Stimulated activated CD4-positive, alpha-beta T cell treated with anti-CD3 and anti-CD28 coated beads, Interleukin-4, amount 100 ng/mL, for 4 hours (primary cell): ENCODE results near the gene CCDC66.

Source experiments
- DNase-seq, 2 experiments: peaks; one replicate each; pipeline ENCODE4 v3.0.0-alpha.2; 2020

CCDC66 gene

DNA sequence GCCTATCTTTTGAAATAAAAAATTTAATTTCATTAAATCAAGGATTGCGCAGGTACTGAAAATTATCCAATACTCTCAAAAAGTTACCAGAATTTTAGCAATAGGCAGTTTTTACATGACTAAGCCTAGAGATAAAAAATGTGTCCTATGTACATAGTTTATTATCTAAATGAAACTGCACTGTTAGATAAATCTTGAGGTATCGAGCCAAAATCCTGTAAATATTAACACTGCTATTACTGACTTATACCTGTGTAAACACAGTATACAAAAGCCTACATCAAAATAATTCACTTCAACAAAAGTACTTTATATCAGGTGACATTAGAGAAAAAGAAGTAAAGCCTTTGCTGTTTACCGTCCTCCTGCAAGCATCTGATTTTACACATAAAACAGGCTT lies 65.4 kb downstream of the CCDC66 start:
- DNase-seq = no peak

DNA sequence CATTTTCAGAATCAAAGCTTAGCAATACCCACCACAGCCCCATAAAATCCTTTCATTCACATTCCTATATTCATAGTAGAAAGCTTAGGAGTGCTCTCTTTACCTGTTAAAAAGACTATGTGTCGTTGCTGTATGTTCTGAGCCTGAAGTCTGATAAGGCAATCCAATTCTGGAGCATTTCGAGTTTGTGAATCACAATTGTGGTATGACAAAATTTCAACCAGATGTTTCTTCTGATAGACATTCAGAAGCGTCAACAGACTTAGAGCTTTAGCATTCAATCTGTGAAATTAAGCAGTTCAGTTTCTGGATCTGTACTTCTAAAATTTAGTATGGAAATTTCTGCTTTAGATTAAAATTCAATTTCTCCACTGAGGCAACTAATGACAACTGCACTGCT lies 67.8 kb downstream of the CCDC66 start:
- DNase-seq = no peak

DNA sequence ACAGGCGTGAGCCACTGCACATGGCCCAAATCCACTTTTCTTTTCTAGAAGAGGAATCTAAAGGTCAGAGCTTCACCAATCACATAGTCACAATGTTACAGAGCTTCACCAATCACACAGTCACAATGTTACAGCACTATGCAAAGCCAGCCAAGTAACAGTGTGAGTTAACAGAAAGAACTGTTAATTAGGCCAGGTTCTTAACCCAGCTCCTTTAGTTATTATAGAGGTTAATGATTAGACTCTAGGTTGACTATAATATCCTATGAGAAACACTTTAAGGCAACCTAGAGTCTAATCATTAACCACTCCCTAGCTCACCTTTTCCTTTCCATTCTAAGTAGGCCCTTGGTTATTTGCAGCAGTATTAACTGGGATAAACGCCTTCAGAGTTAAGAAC lies 72.1 kb downstream of the CCDC66 start:
- no peak for DNase-seq

DNA sequence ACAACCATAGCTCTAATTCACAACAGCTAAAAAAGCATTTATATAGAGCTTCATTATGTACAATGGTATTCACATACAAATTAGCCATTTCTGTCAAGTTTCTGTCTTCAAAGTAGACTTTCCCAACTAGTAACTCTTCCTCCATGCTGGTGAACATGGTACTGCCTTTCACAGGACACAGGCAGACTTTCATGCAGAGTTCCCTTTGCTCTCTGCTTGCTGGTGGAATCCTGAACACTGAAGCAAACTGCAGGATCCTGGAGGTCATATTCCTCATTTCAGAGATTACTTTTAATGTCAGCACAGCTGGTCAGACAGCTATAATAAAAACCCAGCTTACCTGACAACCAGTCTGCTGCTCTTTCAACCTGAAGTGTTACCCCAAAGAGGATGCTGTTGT lies 72.5 kb downstream of the CCDC66 start:
- no peak for DNase-seq

DNA sequence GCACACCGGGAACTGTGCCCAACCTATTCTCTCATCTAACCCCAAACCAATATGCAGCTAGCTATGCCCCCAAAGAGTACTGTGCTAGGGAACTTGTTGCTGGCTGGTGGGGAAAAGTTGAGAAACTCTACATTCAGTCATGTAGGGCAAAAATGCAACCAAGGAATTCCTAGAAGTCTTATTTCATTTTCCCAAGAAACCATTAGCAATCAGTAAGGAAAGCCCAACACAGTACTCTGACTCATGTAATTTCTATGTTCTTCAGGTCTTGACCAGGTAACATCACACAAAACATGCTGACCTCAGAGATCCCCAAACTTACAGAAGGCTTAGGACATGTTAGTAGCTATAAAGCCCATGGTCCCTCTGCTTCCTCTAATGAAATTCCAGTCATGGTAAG lies 74.0 kb downstream of the CCDC66 start:
- DNase-seq = no peak

DNA sequence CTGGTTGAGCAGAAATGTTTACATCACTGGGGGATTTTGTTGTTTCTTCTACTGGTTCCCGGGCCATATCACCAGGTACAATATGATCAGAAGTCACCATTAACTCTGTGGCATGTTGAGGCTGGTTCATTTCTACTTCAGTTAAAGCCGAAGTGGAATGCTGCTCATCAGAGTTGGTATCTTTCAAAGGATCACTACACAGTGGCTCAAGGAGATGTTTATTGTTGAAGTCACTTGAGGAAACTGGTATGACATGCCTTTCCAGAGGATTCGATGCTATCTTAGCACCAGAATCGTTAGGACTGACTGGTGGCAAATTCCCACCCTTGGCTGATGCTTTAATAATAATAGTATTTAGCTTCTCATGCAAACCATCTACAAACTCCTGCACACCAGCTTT lies 76.2 kb downstream of the CCDC66 start:
- DNase-seq = no peak

GRCh38 chr3:56633602-56634535 lies 76.9 kb downstream of the CCDC66 start:
- DNase-seq = no peak

GRCh38 chr3:56645407-56645806 lies 88.4 kb downstream of the CCDC66 start:
- DNase-seq = no peak

GRCh38 chr3:56654460-56654859 lies 97.5 kb downstream of the CCDC66 start:
- no peak for DNase-seq

DNA sequence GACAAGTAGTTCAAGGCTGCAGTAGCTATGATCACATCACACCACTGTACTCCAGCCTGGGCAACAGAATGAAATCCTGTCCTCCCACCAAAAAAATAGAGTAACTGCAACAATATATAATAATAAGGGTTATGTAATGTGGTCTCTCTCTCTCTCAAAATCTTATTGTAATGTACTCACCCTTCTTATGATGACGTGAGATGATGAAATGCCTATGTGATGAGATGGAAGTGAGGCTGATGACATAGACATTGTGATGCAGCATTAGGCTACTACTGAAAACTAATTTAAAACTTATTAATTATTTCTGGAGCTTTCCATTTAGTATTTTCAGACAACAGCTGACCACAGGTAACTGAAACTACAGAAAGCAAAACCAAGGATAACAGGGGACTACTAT lies 98.7 kb downstream of the CCDC66 start:
- DNase-seq = no peak

DNA sequence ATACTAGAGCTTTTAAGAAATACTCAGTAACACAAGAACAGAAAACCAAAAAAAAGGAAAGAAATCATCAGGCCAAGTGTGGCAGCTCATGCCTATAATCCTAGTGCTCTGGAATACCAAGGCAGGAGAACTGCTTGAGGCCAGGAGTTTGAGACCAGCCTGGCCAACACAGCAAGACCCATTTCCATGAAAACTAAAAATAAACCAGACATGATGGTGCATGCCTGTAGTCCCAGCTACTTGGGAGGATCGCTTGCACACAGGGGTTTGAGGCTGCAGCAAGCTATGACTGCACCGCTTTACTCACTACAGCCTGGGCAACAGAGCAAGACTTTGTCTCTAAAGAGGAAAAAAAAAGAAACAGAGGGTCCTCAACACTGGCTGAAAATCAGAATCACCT lies 107.8 kb downstream of the CCDC66 start:
- DNase-seq = no peak

- no peak for DNase-seq
These were observed 111.1 kb downstream of the CCDC66 start for GRCh38 chr3:56667973-56668579.
